ENCODE results near the gene SOX21.
"Not testable (repeated sequence)": the region's sequence is repeated elsewhere in the genome, so short reads cannot be mapped to it uniquely, and the experiment has no call there.

SOX21 gene

DNA sequence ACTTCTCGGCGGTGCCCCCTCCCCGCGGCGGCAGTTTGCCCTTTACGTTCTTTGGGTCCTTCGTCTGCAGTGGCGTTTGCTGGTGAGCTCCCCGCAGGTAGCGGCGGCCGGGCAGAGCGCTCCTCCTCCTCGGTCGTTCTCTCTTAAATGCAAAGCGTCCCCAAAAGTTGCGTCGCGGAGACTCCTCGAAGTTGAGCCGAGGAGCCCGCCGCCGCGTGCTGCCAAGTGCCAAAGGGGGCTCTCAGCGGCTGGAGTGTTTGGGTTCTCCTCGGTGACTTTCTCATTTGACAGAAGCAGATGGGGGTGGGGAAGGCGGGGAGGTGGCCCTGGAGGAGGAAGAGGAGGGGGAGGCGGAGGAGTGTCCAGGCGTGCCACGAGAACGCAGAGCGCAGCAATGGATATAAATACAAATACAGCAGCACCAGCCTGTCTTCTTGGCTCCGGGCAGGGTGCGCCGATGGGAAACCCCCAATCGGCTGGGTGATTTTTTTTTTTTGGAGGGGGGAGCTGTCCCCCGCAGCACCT, at the start of gene SOX21:
TSS of gene SOX21 (minus strand) at position 259 of the 525 bp plus-strand sequence. CDS start 496 bp downstream, outside the sequence.
- H3K27ac Mint-ChIP-seq, result peak within 1 kb of the TSS; percentile 52
- H3K4me1 Mint-ChIP-seq (ENCODE audit: low read depth), result peaks cover 15% of the 10 kb centered on the region
- H3K36me3 Mint-ChIP-seq (ENCODE audit: low read depth), result no peaks in the 10 kb centered on the region
- H3K4me3 Mint-ChIP-seq, result peak within 1 kb of the TSS; percentile 54
- H3K9me3 Mint-ChIP-seq, result no peaks in the 10 kb centered on the region
- H3K27me3 Mint-ChIP-seq (ENCODE audit: low read depth), result peaks cover 84% of the 10 kb centered on the region

DNA sequence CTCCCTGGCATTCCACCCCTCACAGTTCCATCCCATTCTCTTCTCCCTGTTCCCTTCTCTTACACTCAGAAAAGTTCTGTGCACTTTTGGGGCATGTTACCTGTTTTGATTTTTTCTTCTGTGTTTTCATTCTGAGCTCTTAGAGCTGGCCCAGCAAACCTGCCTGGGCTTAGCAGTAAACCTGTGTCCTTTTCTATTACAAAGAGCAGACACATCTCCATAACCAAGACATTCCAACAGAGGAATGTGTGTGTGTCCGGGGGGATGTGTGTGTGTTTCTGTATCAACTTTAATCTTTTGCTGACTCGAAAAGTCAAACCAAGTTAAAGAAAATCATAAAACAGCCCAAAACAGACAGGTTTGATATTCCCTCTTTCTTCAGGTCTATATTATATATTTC, 49.1 kb upstream of the SOX21 start:
- H3K27me3 Mint-ChIP-seq (ENCODE audit: low read depth), result peaks cover 17% of the 10 kb centered on the region
- no peaks in the 10 kb centered on the region for H3K9me3 Mint-ChIP-seq
- no peak overlapping the region for H3K4me3 Mint-ChIP-seq
- no peaks in the 10 kb centered on the region for H3K4me1 Mint-ChIP-seq (ENCODE audit: low read depth)
- no peak overlapping the region for H3K27ac Mint-ChIP-seq
- H3K36me3 Mint-ChIP-seq (ENCODE audit: low read depth), result no peaks in the 10 kb centered on the region

- peaks cover 15% of the 10 kb centered on the region for H3K27me3 Mint-ChIP-seq (ENCODE audit: low read depth)
- no peaks in the 10 kb centered on the region for H3K4me1 Mint-ChIP-seq (ENCODE audit: low read depth)
- H3K36me3 Mint-ChIP-seq (ENCODE audit: low read depth), result no peaks in the 10 kb centered on the region
- H3K4me3 Mint-ChIP-seq, result no peak overlapping the region
- H3K9me3 Mint-ChIP-seq, result no peaks in the 10 kb centered on the region
- H3K27ac Mint-ChIP-seq, result no peak overlapping the region
Measured at GRCh38 chr13:94759120-94759728, 46.9 kb upstream of the SOX21 start.

GRCh38 chr13:94758436-94758960, 46.2 kb upstream of the SOX21 start:
- H3K27me3 Mint-ChIP-seq (ENCODE audit: low read depth), result peaks cover 15% of the 10 kb centered on the region
- H3K4me1 Mint-ChIP-seq (ENCODE audit: low read depth), result no peaks in the 10 kb centered on the region
- H3K36me3 Mint-ChIP-seq (ENCODE audit: low read depth), result no peaks in the 10 kb centered on the region
- H3K4me3 Mint-ChIP-seq, result no peak overlapping the region
- H3K9me3 Mint-ChIP-seq, result no peaks in the 10 kb centered on the region
- no peak overlapping the region for H3K27ac Mint-ChIP-seq

- Mint-ChIP-seq H3K27me3 (ENCODE audit: low read depth) (peaks cover 2% of the 10 kb centered on the region), H3K4me1 (ENCODE audit: low read depth) (no peaks in the 10 kb centered on the region), H3K4me3 (no peak overlapping the region), H3K27ac (no peak overlapping the region), H3K9me3 (no peaks in the 10 kb centered on the region), H3K36me3 (ENCODE audit: low read depth) (no peaks in the 10 kb centered on the region)
Measured at GRCh38 chr13:94753327-94753726, 41.0 kb upstream of the SOX21 start.

DNA sequence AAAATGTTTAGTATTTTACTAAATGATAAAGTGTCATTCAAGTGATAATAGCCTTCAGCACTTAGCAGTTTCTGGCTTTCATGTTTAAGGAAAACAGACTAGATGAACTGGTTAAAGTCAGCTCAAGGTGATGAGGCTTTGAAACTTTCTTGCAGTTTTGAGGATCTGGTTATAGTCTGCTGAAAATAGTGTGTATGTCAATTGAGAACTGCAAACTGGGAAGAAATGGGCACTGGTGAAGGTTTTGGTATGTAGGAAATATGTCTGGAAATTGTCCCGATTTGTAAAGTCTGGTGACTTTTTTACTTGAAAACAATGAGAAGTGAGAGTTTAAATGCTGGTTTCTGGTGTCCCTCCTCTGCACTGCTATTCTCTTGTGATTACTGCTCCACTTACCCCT, 36.8 kb upstream of the SOX21 start:
- H3K9me3 Mint-ChIP-seq, result no peaks in the 10 kb centered on the region
- peaks cover 4% of the 10 kb centered on the region for H3K27me3 Mint-ChIP-seq (ENCODE audit: low read depth)
- no peak overlapping the region for H3K4me3 Mint-ChIP-seq
- no peak overlapping the region for H3K27ac Mint-ChIP-seq
- H3K36me3 Mint-ChIP-seq (ENCODE audit: low read depth), result no peaks in the 10 kb centered on the region
- no peaks in the 10 kb centered on the region for H3K4me1 Mint-ChIP-seq (ENCODE audit: low read depth)

- no peaks in the 10 kb centered on the region for H3K36me3 Mint-ChIP-seq (ENCODE audit: low read depth)
- H3K4me1 Mint-ChIP-seq (ENCODE audit: low read depth), result no peaks in the 10 kb centered on the region
- H3K9me3 Mint-ChIP-seq, result no peaks in the 10 kb centered on the region
- H3K27me3 Mint-ChIP-seq (ENCODE audit: low read depth), result no peaks in the 10 kb centered on the region
- no peak overlapping the region for H3K4me3 Mint-ChIP-seq
- no peak overlapping the region for H3K27ac Mint-ChIP-seq
Measured at GRCh38 chr13:94739235-94739634, 26.9 kb upstream of the SOX21 start.

DNA sequence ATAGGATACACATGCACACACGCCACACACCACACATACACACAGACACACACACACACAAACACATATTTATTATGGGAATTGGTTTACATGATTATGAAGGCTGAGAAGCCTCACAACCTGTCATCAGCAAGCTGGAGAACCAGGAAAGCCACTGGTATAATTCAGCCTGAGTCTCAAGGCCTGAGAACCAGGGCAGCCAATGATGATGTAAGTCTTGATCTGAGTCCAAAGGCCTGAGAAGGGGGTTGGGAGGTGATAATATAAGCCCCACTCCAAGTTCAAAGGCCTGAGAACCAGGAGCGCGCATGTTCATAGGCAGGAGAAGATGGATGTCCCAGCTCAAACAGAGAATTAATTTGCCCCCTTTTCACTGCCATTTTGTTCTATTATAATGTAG, 18.7 kb upstream of the SOX21 start:
- Mint-ChIP-seq H3K27me3 (ENCODE audit: low read depth) (no peaks in the 10 kb centered on the region), H3K36me3 (ENCODE audit: low read depth) (no peaks in the 10 kb centered on the region), H3K4me3 (no peak overlapping the region), H3K9me3 (peaks cover 3% of the 10 kb centered on the region), H3K27ac (no peak overlapping the region), H3K4me1 (ENCODE audit: low read depth) (no peaks in the 10 kb centered on the region)

- H3K36me3 Mint-ChIP-seq (ENCODE audit: low read depth); H3K4me3 Mint-ChIP-seq; H3K9me3 Mint-ChIP-seq; H3K27me3 Mint-ChIP-seq (ENCODE audit: low read depth); H3K4me1 Mint-ChIP-seq (ENCODE audit: low read depth); H3K27ac Mint-ChIP-seq: not testable (repeated sequence)
Measured at GRCh38 chr13:94729941-94730340, 17.6 kb upstream of the SOX21 start.

DNA sequence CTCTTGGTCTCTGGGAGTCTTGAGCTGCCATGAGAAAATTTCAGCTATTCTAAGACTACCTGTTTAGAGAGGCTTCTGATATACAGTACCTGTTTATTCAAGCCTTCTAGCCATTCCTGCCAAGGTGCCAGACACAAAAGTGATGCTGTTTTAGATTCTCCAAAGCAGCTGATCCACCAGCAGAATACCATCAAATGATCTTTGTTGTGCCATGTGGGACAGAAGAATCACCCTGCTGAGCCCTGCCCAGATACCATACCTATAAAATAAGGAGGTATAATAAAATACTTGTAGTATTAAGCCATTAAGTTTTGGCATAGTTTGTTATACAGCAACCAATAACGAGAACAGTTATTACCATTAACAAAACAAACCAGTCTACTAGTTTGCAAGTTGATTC, 14.1 kb upstream of the SOX21 start:
- no peaks in the 10 kb centered on the region for H3K27me3 Mint-ChIP-seq (ENCODE audit: low read depth)
- no peaks in the 10 kb centered on the region for H3K36me3 Mint-ChIP-seq (ENCODE audit: low read depth)
- no peak overlapping the region for H3K4me3 Mint-ChIP-seq

GRCh38 chr13:94722609-94723345, 10.4 kb upstream of the SOX21 start:
- peaks cover 9% of the 10 kb centered on the region for H3K27me3 Mint-ChIP-seq (ENCODE audit: low read depth)
- no peaks in the 10 kb centered on the region for H3K4me1 Mint-ChIP-seq (ENCODE audit: low read depth)

More for the DNA sequence above, 14.1 kb upstream of the SOX21 start:
- Mint-ChIP-seq H3K27ac (no peak overlapping the region), H3K9me3 (peaks cover 7% of the 10 kb centered on the region), H3K4me1 (ENCODE audit: low read depth) (no peaks in the 10 kb centered on the region)

DNA sequence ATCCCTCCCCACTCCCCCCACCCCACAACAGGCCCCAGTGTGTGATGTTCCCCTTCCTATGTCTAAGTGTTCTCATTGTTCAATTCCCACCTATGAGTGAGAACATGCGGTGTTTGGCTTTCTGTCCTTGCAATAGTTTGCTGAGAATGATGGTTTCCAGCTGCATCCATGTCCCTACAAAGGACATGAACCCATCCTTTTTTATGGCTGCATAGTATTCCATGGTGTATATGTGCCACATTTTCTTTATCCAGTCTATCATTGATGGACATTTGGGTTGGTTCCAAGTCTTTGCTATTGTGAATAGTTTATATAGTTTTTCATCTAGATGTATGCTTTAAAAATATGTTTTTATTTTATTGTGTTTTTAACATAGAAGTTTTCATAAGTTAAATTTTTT, 6.4 kb upstream of the SOX21 start:
- not testable (repeated sequence) for H3K36me3 Mint-ChIP-seq (ENCODE audit: low read depth); H3K27ac Mint-ChIP-seq; H3K4me1 Mint-ChIP-seq (ENCODE audit: low read depth)

More at GRCh38 chr13:94722609-94723345, 10.4 kb upstream of the SOX21 start:
- peaks cover 4% of the 10 kb centered on the region for H3K9me3 Mint-ChIP-seq
- no peaks in the 10 kb centered on the region for H3K36me3 Mint-ChIP-seq (ENCODE audit: low read depth)
- H3K27ac Mint-ChIP-seq, result no peak overlapping the region
- H3K4me3 Mint-ChIP-seq, result no peak overlapping the region

DNA sequence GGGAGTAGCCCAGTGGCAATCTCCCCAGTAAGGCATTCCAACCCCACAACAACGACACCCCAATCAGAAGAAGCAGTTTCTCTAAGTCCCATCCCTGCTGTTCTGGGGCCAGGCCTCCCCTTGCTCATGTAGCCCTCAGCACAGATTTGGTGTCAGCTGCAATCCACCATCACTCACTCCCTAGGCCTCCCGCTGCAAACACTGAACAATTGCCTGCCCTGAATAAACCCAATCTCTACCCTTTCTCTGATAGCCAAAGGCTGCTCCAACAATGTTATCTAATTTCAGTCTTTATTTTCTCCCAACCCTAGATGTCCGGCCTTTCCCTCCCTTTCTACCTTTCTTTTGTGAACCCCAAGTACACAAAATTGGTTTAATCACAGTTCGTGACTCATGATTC, 5.6 kb upstream of the SOX21 start:
- no peaks in the 10 kb centered on the region for H3K36me3 Mint-ChIP-seq (ENCODE audit: low read depth)
- no peaks in the 10 kb centered on the region for H3K9me3 Mint-ChIP-seq
- peaks cover 53% of the 10 kb centered on the region for H3K27me3 Mint-ChIP-seq (ENCODE audit: low read depth)
- no peaks in the 10 kb centered on the region for H3K4me1 Mint-ChIP-seq (ENCODE audit: low read depth)
- H3K4me3 Mint-ChIP-seq, result no peak overlapping the region
- no peak overlapping the region for H3K27ac Mint-ChIP-seq

More for the DNA sequence above, 6.4 kb upstream of the SOX21 start:
- H3K27me3 Mint-ChIP-seq (ENCODE audit: low read depth), result peaks cover 50% of the 10 kb centered on the region
- not testable (repeated sequence) for H3K9me3 Mint-ChIP-seq, H3K4me3 Mint-ChIP-seq

- no peak overlapping the region for H3K27ac Mint-ChIP-seq
- no peaks in the 10 kb centered on the region for H3K36me3 Mint-ChIP-seq (ENCODE audit: low read depth)
- no peaks in the 10 kb centered on the region for H3K4me1 Mint-ChIP-seq (ENCODE audit: low read depth)
- H3K4me3 Mint-ChIP-seq, result no peak overlapping the region
- H3K27me3 Mint-ChIP-seq (ENCODE audit: low read depth), result peaks cover 60% of the 10 kb centered on the region
- no peaks in the 10 kb centered on the region for H3K9me3 Mint-ChIP-seq
Measured at GRCh38 chr13:94716016-94716415, 3.7 kb upstream of the SOX21 start.

GRCh38 chr13:94713561-94714182, 1.3 kb upstream of the SOX21 start:
- H3K36me3 Mint-ChIP-seq (ENCODE audit: low read depth), result no peaks in the 10 kb centered on the region
- no peaks in the 10 kb centered on the region for H3K9me3 Mint-ChIP-seq
- peaks cover 7% of the 10 kb centered on the region for H3K4me1 Mint-ChIP-seq (ENCODE audit: low read depth)
- H3K27me3 Mint-ChIP-seq (ENCODE audit: low read depth), result peaks cover 80% of the 10 kb centered on the region
- H3K27ac Mint-ChIP-seq, result no peak overlapping the region
- H3K4me3 Mint-ChIP-seq, result no peak overlapping the region

All from T-helper 1 cell treated with Interleukin-12 subunit alpha and Interleukin-12 subunit beta and Interleukin-4 antibody, amounts not matched to agents 30 μg/mL and 1 μg/mL, for 36 hours (primary cell).